Ovary (tissue), 3 donors: ENCODE measurements around the gene MRPL11.

Experiments used
- EP300 ChIP-seq: sonication (generic); formaldehyde crosslinking; IDR thresholded peaks from one replicate; pipeline ENCODE4 v1.6.1; 2017; ENCODE audit warnings: antibody characterized with exemption
- POLR2A ChIP-seq: fragments of 450-650 bp; IDR thresholded peaks from one replicate; pipeline ENCODE4 v1.6.1; 2017; ENCODE audit warnings: antibody characterized with exemption, mild to moderate bottlenecking, moderate library complexity
- TF ChIP-seq, protein P1 (sequence below), 3 donors: fragments of 450-650 bp in 2 of 3; fragments of 200-600 bp in 1 of 3; IDR thresholded peaks; one replicate each; pipeline versions ENCODE4 v1.5.1 to v1.8.0; 2016 to 2022; ENCODE audit warnings: antibody characterized with exemption in 3 of 3, mild to moderate bottlenecking in 1 of 3
- donor health status: DM: no; HTN: no; CAD: no.

DNA sequence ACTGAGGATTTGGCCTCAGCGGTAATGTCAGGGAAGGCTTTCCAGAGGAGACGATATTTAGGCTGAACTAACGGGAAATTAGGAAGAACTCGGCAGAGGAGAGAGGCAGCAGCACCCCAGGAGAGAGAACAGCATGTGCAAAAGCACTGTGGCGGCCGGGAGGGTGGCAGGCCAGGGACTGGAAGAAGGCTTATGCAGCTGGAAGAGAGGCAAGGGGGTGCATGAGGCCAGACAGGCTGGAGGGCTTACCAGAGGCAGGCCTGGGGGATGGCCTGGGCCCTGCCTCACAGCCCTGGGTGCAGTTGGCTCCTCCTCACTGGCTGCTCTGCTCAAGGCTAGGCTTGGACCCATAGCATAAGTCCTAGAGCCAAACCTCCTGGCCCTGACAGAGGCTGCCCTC, 25.5 kb downstream of the MRPL11 start:
- TF ChIP-seq, protein P1, sequence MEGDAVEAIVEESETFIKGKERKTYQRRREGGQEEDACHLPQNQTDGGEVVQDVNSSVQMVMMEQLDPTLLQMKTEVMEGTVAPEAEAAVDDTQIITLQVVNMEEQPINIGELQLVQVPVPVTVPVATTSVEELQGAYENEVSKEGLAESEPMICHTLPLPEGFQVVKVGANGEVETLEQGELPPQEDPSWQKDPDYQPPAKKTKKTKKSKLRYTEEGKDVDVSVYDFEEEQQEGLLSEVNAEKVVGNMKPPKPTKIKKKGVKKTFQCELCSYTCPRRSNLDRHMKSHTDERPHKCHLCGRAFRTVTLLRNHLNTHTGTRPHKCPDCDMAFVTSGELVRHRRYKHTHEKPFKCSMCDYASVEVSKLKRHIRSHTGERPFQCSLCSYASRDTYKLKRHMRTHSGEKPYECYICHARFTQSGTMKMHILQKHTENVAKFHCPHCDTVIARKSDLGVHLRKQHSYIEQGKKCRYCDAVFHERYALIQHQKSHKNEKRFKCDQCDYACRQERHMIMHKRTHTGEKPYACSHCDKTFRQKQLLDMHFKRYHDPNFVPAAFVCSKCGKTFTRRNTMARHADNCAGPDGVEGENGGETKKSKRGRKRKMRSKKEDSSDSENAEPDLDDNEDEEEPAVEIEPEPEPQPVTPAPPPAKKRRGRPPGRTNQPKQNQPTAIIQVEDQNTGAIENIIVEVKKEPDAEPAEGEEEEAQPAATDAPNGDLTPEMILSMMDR (IDR thresholded peaks at IDR 0.05), result no peak
- TF ChIP-seq POLR2A (no peak), EP300 (no peak)
